SU-DHL-6 (cell line): ENCODE data around the gene GRAMD1A.
"Not testable (repeated sequence)": the region's sequence is repeated elsewhere in the genome, so short reads cannot be mapped to it uniquely, and the experiment has no call there.

ENCODE experiments used
- H2AFZ ChIP-seq: fragments of 200-600 bp; sonication (generic); 2 replicates; pipeline ENCODE4 v1.6.1; 2014; ENCODE audit warnings: low read depth, mild to moderate bottlenecking, moderate library complexity, mixed read lengths, antibody characterized with exemption, low read length; ENCODE audit not compliant: severe bottlenecking
- H3F3A ChIP-seq: fragments of 200-600 bp; shearing (Covaris generic); 2 replicates; pipeline ENCODE4 v1.6.0; 2016; ENCODE audit warnings: antibody characterized with exemption, mild to moderate bottlenecking; ENCODE audit not compliant: insufficient read depth
- H3K27ac ChIP-seq: fragments of 200-600 bp; sonication (generic); 2 replicates; pipeline ENCODE4 v1.5.1; 2016; ENCODE audit warnings: low read depth, mild to moderate bottlenecking, low read length, moderate library complexity, mixed read lengths
- H3K27me3 ChIP-seq: fragments of 200-600 bp; sonication (generic), shearing (Covaris generic); 2 replicates; pipeline ENCODE4 v1.6.0; 2014; ENCODE audit warnings: mild to moderate bottlenecking, low read length
- H3K36me3 ChIP-seq: fragments of 200-600 bp; sonication (generic); 2 replicates; pipeline ENCODE4 v1.6.1; 2014; ENCODE audit warnings: mild to moderate bottlenecking, low read length, mixed read lengths
- H3K4me2 ChIP-seq: fragments of 300-600, 200-600 bp; shearing (Covaris generic), sonication (generic); 2 replicates; pipeline ENCODE4 v1.6.0; 2014; ENCODE audit warnings: low read length, low read depth, mild to moderate bottlenecking; ENCODE audit not compliant: poor library complexity, severe bottlenecking
- H3K4me3 ChIP-seq: fragments of 200-600 bp; sonication (generic); 2 replicates; pipeline ENCODE4 v1.5.1; 2014; ENCODE audit warnings: antibody characterized with exemption, low read length, mild to moderate bottlenecking, mixed read lengths; ENCODE audit not compliant: insufficient read depth, poor library complexity, severe bottlenecking
- H3K79me2 ChIP-seq: fragments of 200-600 bp; sonication (generic); 2 replicates; pipeline ENCODE4 v1.6.1; 2014; ENCODE audit warnings: mild to moderate bottlenecking, low read length, moderate library complexity; ENCODE audit not compliant: insufficient read depth
- H3K9ac ChIP-seq: fragments of 200-600 bp; sonication (generic); 2 replicates; pipeline ENCODE4 v1.7.0; 2014; ENCODE audit warnings: mild to moderate bottlenecking, low read length
- H3K9me2 ChIP-seq: fragments of 200-600 bp; sonication (generic); replicated peaks from 2 replicates; pipeline ENCODE4 v1.6.1; 2014; ENCODE audit warnings: low read length; ENCODE audit not compliant: insufficient read depth
- H3K9me3 ChIP-seq: fragments of 200-600 bp; sonication (generic); 2 replicates; pipeline ENCODE4 v1.6.1; 2014; ENCODE audit warnings: low read length, mixed read lengths; ENCODE audit not compliant: insufficient read depth
- H4K20me1 ChIP-seq: fragments of 200-600 bp; sonication (generic); 2 replicates; pipeline ENCODE4 v1.6.1; 2014; ENCODE audit warnings: low read depth, mild to moderate bottlenecking, antibody characterized with exemption, low read length, moderate library complexity, mixed read lengths
- CTCF ChIP-seq: fragments of 200-600 bp; sonication (generic); IDR thresholded peaks from one replicate; pipeline ENCODE4 v1.5.1; 2017; ENCODE audit warnings: antibody characterized with exemption, mild to moderate bottlenecking, low read length, moderate library complexity; ENCODE audit not compliant: insufficient read depth, poor library complexity, severe bottlenecking
- EZH2phosphoT487 ChIP-seq: fragments of 200-600 bp; sonication (generic), shearing (Covaris generic); conservative IDR thresholded peaks from 2 replicates; pipeline ENCODE4 v1.6.1; 2018; ENCODE audit warnings: mild to moderate bottlenecking, antibody characterized with exemption, low read length, moderate library complexity, mixed read lengths

Gene GRAMD1A

GRCh38 chr19:35027851-35028599 lies 27.9 kb downstream of the GRAMD1A start:
- TF ChIP-seq EZH2phosphoT487 (no peak), CTCF (no peak)
- no peaks in the 10 kb centered on the region for H3K36me3 ChIP-seq
- H3K9ac ChIP-seq: no peak overlapping the region
- H3K4me3 ChIP-seq: no peak overlapping the region
- H3K4me2 ChIP-seq: no peak overlapping the region
- no peaks in the 10 kb centered on the region for H4K20me1 ChIP-seq
- no peaks in the 10 kb centered on the region for H3K9me2 ChIP-seq
- H3K9me3 ChIP-seq: no peaks in the 10 kb centered on the region
- H2AFZ ChIP-seq: no peak overlapping the region
- H3K79me2 ChIP-seq: no peaks in the 10 kb centered on the region
- no peaks in the 10 kb centered on the region for H3F3A ChIP-seq
- H3K27me3 ChIP-seq: no peaks in the 10 kb centered on the region
- no peak overlapping the region for H3K27ac ChIP-seq

- H4K20me1 ChIP-seq, H3K27ac ChIP-seq, H3K9me3 ChIP-seq, H3K36me3 ChIP-seq, H3K9me2 ChIP-seq, H3K27me3 ChIP-seq, H2AFZ ChIP-seq, H3F3A ChIP-seq, H3K4me3 ChIP-seq, H3K9ac ChIP-seq, H3K4me2 ChIP-seq, H3K79me2 ChIP-seq: not testable (repeated sequence)
Observed at GRCh38 chr19:35028600-35028885, 28.4 kb downstream of the GRAMD1A start.

GRCh38 chr19:35029275-35029736 lies 29.2 kb downstream of the GRAMD1A start:
- H3K4me3 ChIP-seq, H3K9ac ChIP-seq, H3K36me3 ChIP-seq, H3K79me2 ChIP-seq, H3F3A ChIP-seq, H3K27me3 ChIP-seq, H3K9me3 ChIP-seq, H3K4me2 ChIP-seq, H4K20me1 ChIP-seq, H3K27ac ChIP-seq, H3K9me2 ChIP-seq, H2AFZ ChIP-seq: not testable (repeated sequence)

- TF ChIP-seq EZH2phosphoT487 (no peak), CTCF (no peak)
- H3K9ac ChIP-seq: no peak overlapping the region
- H3F3A ChIP-seq: no peaks in the 10 kb centered on the region
- no peaks in the 10 kb centered on the region for H4K20me1 ChIP-seq
- no peak overlapping the region for H3K4me3 ChIP-seq
- no peaks in the 10 kb centered on the region for H3K79me2 ChIP-seq
- H3K27me3 ChIP-seq: no peaks in the 10 kb centered on the region
- H2AFZ ChIP-seq: no peak overlapping the region
- H3K27ac ChIP-seq: no peak overlapping the region
- H3K9me3 ChIP-seq: no peaks in the 10 kb centered on the region
- peak overlapping the region; percentile 30 for H3K4me2 ChIP-seq
- no peaks in the 10 kb centered on the region for H3K9me2 ChIP-seq
- H3K36me3 ChIP-seq: no peaks in the 10 kb centered on the region
Observed at GRCh38 chr19:35029737-35030256, 29.7 kb downstream of the GRAMD1A start.
